Measurements from ENCODE around the gene CEP126. TPM values are rescaled to one million over a fixed set of nuclear protein-coding genes. Genes with fewer than 3 reads are reported as not detected.
"Not testable (repeated sequence)": the region's sequence is repeated elsewhere in the genome, so short reads cannot be mapped to it uniquely, and the experiment has no call there.

CEP126 gene
- total RNA-seq, 2 experiments from 2014 or later, result 1.3 to 2.0 TPM

DNA sequence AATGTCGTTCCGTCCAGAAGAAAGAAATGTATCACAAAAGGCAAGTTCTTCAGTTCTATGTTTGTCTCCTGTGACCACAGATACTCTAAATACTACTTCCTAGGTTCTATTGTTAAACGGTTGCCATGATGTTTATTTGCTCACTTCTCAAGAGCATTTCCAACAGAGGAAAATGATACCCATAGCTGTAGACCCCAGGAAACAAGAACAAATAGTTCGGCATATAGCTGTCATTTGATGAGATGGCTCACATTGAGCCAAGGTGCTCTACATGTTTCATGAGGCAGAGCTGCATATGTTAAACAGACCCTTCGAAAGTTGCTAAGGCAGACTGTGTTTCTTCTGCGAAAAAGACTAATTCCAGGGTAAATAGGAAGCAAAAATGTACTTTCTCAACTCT lies 16.9 kb downstream of the CEP126 start:
- Mint-ChIP-seq H3K27ac (no peak overlapping the region), H3K36me3 (ENCODE audit: low read depth) (no peaks in the 10 kb centered on the region), H3K9me3 (ENCODE audit: low read depth) (no peaks in the 10 kb centered on the region), H3K4me3 (no peak overlapping the region), H3K27me3 (no peaks in the 10 kb centered on the region), H3K4me1 (no peaks in the 10 kb centered on the region)
- ATAC-seq, result no peak
- DNase-seq, result no peak
- ChIA-PET CTCF (no interaction called here), POLR2A (no interaction called here)
- intact Hi-C loops (cut with DNase I, micrococcal nuclease), result no loop called here

DNA sequence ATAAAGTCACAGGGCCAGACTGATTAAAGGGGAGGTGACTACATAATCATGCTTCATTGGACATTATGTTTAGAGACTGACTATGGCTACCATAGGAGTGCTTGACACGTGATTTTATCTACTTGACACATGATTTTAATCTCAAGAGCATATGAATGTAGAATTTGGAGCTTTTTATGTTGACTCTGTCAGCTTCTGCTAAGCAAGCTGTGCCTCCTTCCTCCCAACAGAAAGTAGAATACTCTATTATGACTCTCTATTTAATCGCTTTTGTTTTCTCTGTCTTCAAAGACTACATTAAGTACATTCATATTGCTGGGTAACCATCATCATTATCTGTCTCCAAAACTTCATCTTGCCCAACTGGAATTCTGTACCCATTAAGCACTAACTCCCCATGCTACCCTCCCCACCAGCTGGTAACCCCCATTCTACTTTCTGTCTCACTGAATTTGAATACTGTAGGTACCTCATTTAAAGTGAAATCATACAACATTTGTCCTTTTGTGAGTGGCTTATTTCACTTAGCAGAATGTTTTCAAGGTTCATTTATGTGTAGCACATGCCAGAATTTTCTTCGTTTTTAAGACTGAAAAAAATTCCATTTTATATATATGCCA lies 26.2 kb downstream of the CEP126 start:
- DNase-seq, result no peak
- CTCF ChIA-PET, result no interaction called here
- Mint-ChIP-seq H3K36me3 (ENCODE audit: low read depth) (peaks cover 3% of the 10 kb centered on the region), H3K9me3 (ENCODE audit: low read depth) (no peaks in the 10 kb centered on the region), H3K27me3 (no peaks in the 10 kb centered on the region), H3K4me3 (no peak overlapping the region), H3K4me1 (no peaks in the 10 kb centered on the region), H3K27ac (no peak overlapping the region)
- no peak for ATAC-seq
- intact Hi-C loops (cut with DNase I, micrococcal nuclease), result no loop called here
- POLR2A ChIA-PET, result no interaction called here

DNA sequence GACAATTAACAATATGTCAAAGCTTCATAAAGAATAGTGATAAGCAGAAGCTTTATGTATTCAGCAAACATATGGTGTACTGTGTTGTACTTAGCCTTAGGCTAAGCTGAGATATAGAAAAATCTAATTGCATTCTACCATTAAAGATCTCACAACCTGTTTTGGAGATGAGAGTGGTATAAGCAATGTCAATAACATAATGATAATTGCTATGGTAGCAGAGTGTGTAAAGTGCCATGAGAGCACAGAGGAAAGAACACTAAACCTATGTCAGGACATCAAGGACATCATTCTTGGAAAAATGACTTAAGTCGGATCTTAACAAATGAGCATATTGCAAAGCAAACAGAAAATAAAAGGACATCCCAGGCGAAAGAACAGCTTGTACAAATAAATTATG lies 30.1 kb downstream of the CEP126 start:
- H3K4me3 Mint-ChIP-seq, result no peak overlapping the region
- H3K27me3 Mint-ChIP-seq, result no peaks in the 10 kb centered on the region
- no peaks in the 10 kb centered on the region for H3K9me3 Mint-ChIP-seq (ENCODE audit: low read depth)
- ChIA-PET CTCF (interaction anchor here (1.2 kb wide), 1 partner anchor 12 kb away, joined by 3 read pairs; no protein-coding TSS in a partner anchor), POLR2A (no interaction called here)
- H3K36me3 Mint-ChIP-seq (ENCODE audit: low read depth), result peaks cover 3% of the 10 kb centered on the region
- DNase-seq (no peak), ATAC-seq (no peak)
- H3K27ac Mint-ChIP-seq, result no peak overlapping the region
- H3K4me1 Mint-ChIP-seq, result no peaks in the 10 kb centered on the region
- intact Hi-C loops (cut with DNase I, micrococcal nuclease), result no loop called here

DNA sequence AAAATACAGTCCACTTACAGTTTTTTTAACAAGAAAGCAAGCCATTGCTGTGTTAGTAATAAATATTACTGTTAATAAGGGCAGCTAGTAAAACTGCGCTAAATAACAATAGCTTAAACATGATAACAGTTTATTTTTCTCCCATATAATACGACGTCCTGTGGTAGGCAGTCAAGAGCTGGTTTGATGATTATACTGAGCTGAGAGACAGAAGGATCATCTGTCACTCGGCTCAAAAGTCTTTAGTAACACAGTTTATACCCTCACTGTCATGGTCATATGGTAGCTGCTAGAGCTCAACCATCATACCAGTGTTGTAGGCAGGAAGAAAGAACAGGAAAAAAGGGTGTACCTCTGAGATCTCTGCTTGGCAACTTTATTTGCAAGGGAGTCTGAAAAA lies 30.6 kb downstream of the CEP126 start:
- Mint-ChIP-seq H3K36me3 (ENCODE audit: low read depth) (peaks cover 3% of the 10 kb centered on the region), H3K27me3 (no peaks in the 10 kb centered on the region), H3K4me1 (no peaks in the 10 kb centered on the region), H3K4me3 (no peak overlapping the region), H3K27ac (no peak overlapping the region), H3K9me3 (ENCODE audit: low read depth) (no peaks in the 10 kb centered on the region)
- ATAC-seq, result no peak
- DNase-seq, result no peak
- CTCF ChIA-PET, result interaction anchor here (1.0 to 1.7 kb wide), 3 partner anchors 13 to 25 kb away, joined by 3 read pairs; no protein-coding TSS in a partner anchor
- intact Hi-C loops (cut with DNase I, micrococcal nuclease), result no loop called here
- POLR2A ChIA-PET, result no interaction called here

DNA sequence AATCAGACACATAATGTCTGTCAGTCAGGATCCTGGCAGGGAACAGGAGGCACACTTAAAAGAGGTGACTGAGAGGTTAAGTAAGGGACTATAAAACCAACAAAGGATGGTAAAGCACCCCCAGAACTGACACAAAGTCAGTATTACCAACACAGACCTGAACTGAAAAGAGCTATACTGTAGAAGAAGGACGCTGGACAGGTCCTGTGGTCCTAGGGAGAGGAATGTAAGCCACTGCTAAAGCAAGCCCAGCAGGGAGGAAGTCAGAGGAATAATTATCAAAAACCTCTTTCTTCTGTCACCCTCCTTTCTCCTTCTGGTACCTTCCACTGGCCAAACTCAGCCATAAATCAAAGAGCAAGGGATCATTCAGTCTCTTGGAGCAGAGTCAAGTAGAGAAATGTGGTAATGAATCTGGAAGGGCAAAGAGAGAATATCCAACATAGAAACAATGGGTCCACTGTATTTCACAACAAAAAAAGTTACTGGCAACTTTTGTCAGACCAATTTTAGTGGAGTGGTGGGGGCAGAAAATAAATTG lies 34.9 kb downstream of the CEP126 start:
- POLR2A ChIA-PET, result no interaction called here
- DNase-seq, result no peak
- no peaks in the 10 kb centered on the region for H3K9me3 Mint-ChIP-seq (ENCODE audit: low read depth)
- no peak for ATAC-seq
- H3K4me3 Mint-ChIP-seq, result no peak overlapping the region
- intact Hi-C loops (cut with DNase I, micrococcal nuclease), result no loop called here
- peaks cover 3% of the 10 kb centered on the region for H3K36me3 Mint-ChIP-seq (ENCODE audit: low read depth)
- CTCF ChIA-PET, result no interaction called here
- no peaks in the 10 kb centered on the region for H3K27me3 Mint-ChIP-seq
- H3K4me1 Mint-ChIP-seq, result no peaks in the 10 kb centered on the region
- no peak overlapping the region for H3K27ac Mint-ChIP-seq

DNA sequence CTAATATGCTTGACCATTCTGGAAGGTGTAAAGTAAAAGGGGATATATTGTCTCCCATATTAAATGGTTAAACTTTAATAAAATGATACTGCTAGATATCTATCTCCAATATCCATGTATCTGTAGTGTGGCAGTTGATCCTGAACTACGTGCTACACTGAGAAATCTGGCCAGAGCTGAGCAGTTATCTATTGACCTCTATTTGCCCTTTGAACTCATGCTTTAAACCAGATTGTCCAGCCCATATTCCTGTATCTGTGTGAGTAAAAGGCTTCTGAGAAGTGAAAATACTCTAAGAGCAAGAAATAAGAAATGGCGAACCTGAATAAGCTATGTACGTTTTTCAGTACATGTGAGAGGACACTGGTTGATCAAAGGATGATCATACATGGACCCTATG lies 40.5 kb downstream of the CEP126 start:
- POLR2A ChIA-PET, result no interaction called here
- H3K4me1 Mint-ChIP-seq, result no peaks in the 10 kb centered on the region
- no peak overlapping the region for H3K27ac Mint-ChIP-seq
- intact Hi-C loops (cut with DNase I, micrococcal nuclease), result no loop called here
- H3K27me3 Mint-ChIP-seq, result no peaks in the 10 kb centered on the region
- no peak for ATAC-seq
- H3K4me3 Mint-ChIP-seq, result no peak overlapping the region
- peaks cover 4% of the 10 kb centered on the region for H3K36me3 Mint-ChIP-seq (ENCODE audit: low read depth)
- DNase-seq, result no peak
- CTCF ChIA-PET, result no interaction called here
- H3K9me3 Mint-ChIP-seq (ENCODE audit: low read depth), result peaks cover 2% of the 10 kb centered on the region

DNA sequence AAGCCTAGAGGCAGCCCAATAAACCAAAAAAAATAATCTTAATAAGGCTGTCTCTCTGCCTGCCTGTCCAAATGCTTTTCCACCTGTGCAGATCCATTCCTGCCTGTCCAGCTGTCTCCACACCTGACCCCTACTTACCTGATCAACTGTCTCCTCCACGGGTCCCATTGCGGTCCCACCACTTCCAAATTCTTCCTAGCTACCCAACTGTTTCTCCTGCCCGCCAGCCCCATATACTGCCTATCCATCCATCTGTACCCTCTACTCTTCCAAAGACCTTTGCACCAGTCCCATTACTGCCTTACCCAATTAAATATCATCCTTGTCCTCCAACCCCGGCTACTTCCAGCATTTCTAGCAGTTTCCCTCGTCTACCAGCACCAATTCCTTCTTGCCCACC lies 40.9 kb downstream of the CEP126 start:
- no peaks in the 10 kb centered on the region for H3K4me1 Mint-ChIP-seq
- peaks cover 4% of the 10 kb centered on the region for H3K36me3 Mint-ChIP-seq (ENCODE audit: low read depth)
- intact Hi-C loops (cut with DNase I, micrococcal nuclease), result no loop called here
- POLR2A ChIA-PET, result no interaction called here
- H3K27me3 Mint-ChIP-seq, result no peaks in the 10 kb centered on the region
- CTCF ChIA-PET, result no interaction called here
- ATAC-seq, result no peak
- peaks cover 2% of the 10 kb centered on the region for H3K9me3 Mint-ChIP-seq (ENCODE audit: low read depth)
- DNase-seq, result no peak
- no peak overlapping the region for H3K27ac Mint-ChIP-seq
- no peak overlapping the region for H3K4me3 Mint-ChIP-seq

DNA sequence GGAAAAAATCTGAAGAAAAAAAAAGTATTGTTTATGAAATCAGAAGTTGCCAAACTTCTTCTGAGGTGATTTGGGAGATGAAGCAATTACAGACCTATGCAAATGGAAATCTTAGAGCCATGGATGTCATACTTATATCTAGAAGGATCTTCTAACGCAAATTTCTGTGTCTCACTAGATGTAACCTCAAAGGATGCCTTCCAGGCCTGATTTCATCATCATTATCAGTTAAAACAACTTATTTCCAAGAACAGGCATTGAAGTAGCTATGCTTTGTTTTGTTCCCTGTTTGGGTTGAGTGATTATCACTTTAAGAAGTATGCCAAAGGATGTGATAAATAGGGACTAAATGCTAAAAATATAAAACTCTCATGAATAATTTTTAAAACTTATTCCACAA lies 45.4 kb downstream of the CEP126 start:
- ATAC-seq, result no peak
- no peak for DNase-seq
- no peak overlapping the region for H3K4me3 Mint-ChIP-seq
- H3K4me1 Mint-ChIP-seq, result no peaks in the 10 kb centered on the region
- peaks cover 4% of the 10 kb centered on the region for H3K36me3 Mint-ChIP-seq (ENCODE audit: low read depth)
- H3K9me3 Mint-ChIP-seq (ENCODE audit: low read depth), result peaks cover 2% of the 10 kb centered on the region
- no peaks in the 10 kb centered on the region for H3K27me3 Mint-ChIP-seq
- no peak overlapping the region for H3K27ac Mint-ChIP-seq
- intact Hi-C loops (cut with DNase I, micrococcal nuclease), result no loop called here
- CTCF ChIA-PET, result no interaction called here
- POLR2A ChIA-PET, result no interaction called here

DNA sequence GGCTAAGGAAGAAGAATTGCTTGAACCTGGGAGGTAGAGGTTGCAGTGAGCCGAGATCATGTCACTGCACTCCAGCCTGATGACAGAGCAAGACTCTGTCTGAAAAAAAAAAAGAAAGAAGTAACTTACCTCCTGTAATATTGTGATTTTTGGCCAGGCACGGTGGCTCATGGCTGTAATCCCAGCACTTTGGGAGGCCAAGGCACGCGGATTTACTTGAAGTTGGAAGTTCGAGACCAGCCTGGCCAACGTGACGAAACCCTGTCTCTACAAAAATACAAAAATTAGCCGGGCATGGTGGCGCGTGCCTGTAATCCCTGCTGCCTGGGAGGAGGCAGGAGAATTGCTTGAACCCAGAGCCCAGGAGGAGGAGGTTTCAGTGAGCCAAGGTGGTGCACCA lies 49.4 kb downstream of the CEP126 start:
- DNase-seq; H3K36me3 Mint-ChIP-seq (ENCODE audit: low read depth); ATAC-seq; POLR2A ChIA-PET; H3K27me3 Mint-ChIP-seq; H3K9me3 Mint-ChIP-seq (ENCODE audit: low read depth); H3K4me1 Mint-ChIP-seq; H3K4me3 Mint-ChIP-seq; CTCF ChIA-PET; intact Hi-C loops (cut with DNase I, micrococcal nuclease); H3K27ac Mint-ChIP-seq: not testable (repeated sequence)

DNA sequence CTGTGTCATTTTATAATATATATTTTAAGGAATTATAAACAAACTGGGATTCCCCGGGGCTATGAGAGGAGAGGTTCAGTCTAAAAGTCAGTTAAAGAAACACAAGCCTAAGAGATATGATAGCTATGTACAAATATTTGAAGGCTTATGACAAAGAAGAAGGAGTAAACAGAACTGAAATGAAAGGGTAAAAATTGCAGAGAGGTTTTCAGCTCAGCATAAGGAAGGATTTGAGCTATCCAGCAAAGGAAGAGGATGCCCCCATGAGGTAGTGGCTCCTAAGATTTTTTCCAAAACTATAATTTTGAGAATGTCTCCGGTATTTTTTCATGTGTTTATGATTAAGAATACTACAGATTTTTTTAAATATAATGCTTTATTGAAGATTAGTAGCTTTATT lies 59.4 kb downstream of the CEP126 start:
- H3K36me3 Mint-ChIP-seq (ENCODE audit: low read depth), result no peaks in the 10 kb centered on the region
- ATAC-seq (no peak), DNase-seq (no peak)
- ChIA-PET CTCF (interaction anchor here (0.6 to 1.1 kb wide), 4 partner anchors 22 to 233 kb away, joined by 3 to 4 read pairs (median 4); no protein-coding TSS in a partner anchor), POLR2A (no interaction called here)
- no peaks in the 10 kb centered on the region for H3K4me1 Mint-ChIP-seq
- no peaks in the 10 kb centered on the region for H3K9me3 Mint-ChIP-seq (ENCODE audit: low read depth)
- intact Hi-C loops (cut with DNase I, micrococcal nuclease), result no loop called here
- H3K4me3 Mint-ChIP-seq, result no peak overlapping the region
- H3K27ac Mint-ChIP-seq, result no peak overlapping the region
- no peaks in the 10 kb centered on the region for H3K27me3 Mint-ChIP-seq

DNA sequence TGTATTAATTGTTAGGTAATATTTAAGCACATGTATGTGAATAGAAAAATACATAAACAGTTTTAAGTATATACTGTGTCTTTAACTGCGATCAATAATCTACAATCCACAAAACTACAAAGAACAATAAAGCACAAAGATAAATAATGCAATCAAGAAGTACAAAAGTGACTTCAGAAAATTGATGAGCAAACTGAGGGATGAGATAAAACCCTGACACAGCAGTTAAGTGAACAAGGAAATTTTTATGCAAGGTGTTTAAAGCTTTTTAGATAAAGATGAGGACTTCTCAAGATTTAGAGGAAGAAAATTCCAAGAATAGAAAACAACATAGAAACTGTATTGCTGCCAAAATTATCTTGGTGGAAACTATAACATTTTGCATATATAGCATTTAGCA lies 60.0 kb downstream of the CEP126 start:
- Mint-ChIP-seq H3K4me3 (no peak overlapping the region), H3K4me1 (no peaks in the 10 kb centered on the region), H3K27me3 (no peaks in the 10 kb centered on the region), H3K36me3 (ENCODE audit: low read depth) (no peaks in the 10 kb centered on the region), H3K9me3 (ENCODE audit: low read depth) (no peaks in the 10 kb centered on the region), H3K27ac (no peak overlapping the region)
- ChIA-PET CTCF (interaction anchor here (0.6 to 1.1 kb wide), 4 partner anchors 22 to 114 kb away, joined by 3 to 4 read pairs (median 4); no protein-coding TSS in a partner anchor), POLR2A (no interaction called here)
- no peak for ATAC-seq
- intact Hi-C loops (cut with DNase I, micrococcal nuclease), result no loop called here
- no peak for DNase-seq

DNA sequence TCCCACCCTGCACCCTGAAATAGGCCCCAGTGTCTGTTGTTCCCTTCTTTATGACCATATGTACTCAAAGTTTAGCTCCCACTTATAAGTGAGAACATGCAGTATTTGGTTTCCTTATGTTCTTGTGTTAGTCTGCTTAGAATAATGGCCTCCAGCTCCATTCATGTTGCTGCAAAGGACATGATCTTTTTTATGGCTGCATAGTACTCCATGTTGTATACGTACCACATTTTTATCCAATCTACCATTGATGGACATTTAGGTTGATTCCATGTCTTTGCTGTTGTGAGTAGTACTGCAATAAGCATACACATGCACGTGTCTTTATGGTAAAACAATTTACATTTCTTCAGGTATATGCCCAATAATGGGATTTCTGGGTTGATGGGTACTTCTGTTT lies 60.9 kb downstream of the CEP126 start:
- intact Hi-C loops (cut with DNase I, micrococcal nuclease), result no loop called here
- Mint-ChIP-seq H3K9me3 (ENCODE audit: low read depth) (no peaks in the 10 kb centered on the region), H3K27ac (no peak overlapping the region), H3K36me3 (ENCODE audit: low read depth) (no peaks in the 10 kb centered on the region), H3K27me3 (no peaks in the 10 kb centered on the region), H3K4me3 (no peak overlapping the region), H3K4me1 (no peaks in the 10 kb centered on the region)
- no peak for ATAC-seq
- POLR2A ChIA-PET, result no interaction called here
- CTCF ChIA-PET, result interaction anchor here (1.2 kb wide), 1 partner anchor 84 kb away, joined by 3 read pairs; no protein-coding TSS in a partner anchor
- DNase-seq, result no peak

Data from activated CD4-positive, alpha-beta T cell treated with anti-CD3 and anti-CD28 coated beads for 36 hours (primary cell).